Sigmoid colon (tissue), 7 donors: ENCODE results near the gene TIMP3. TPM values are rescaled to one million over a fixed set of nuclear protein-coding genes. Genes with fewer than 3 reads are reported as not detected.

Experiments used
- DNase-seq: peaks from one replicate; pipeline ENCODE4 v3.0.0-alpha.2; 2019
- H3K27ac ChIP-seq, 4 donors: fragments of 200-600 bp; sonication (generic); one replicate each; pipeline ENCODE4 v1.5.1; 2016 to 2019; ENCODE audit warnings: mild to moderate bottlenecking in 1 of 4
- H3K27me3 ChIP-seq, 3 donors: fragments of 200-600 bp; sonication (generic); one replicate each; pipeline ENCODE4 v1.5.1; 2019; ENCODE audit warnings: mild to moderate bottlenecking in 1 of 3
- H3K36me3 ChIP-seq, 4 donors: fragments of 200-600 bp; sonication (generic); one replicate each; pipeline ENCODE4 v1.5.1; 2016 to 2019
- H3K4me1 ChIP-seq, 4 donors: fragments of 200-600 bp; sonication (generic); one replicate each; pipeline ENCODE4 v1.5.1; 2017 to 2019
- H3K4me3 ChIP-seq, 4 donors: fragments of 200-600 bp; sonication (generic); one replicate each; pipeline ENCODE4 v1.5.1; 2017 to 2019; ENCODE audit warnings: mild to moderate bottlenecking in 2 of 4, moderate library complexity in 1 of 4
- H3K9me3 ChIP-seq, 4 donors: fragments of 200-600 bp in 3 of 4; sonication (generic) in 3 of 4; one replicate each; pipeline versions ENCODE4 v1.5.1 to v1.6.1; 2013 to 2019
- CTCF ChIP-seq, 4 experiments: fragments of 450-650 bp in 3 of 4; fragments of 200-600 bp in 1 of 4; IDR thresholded peaks; one replicate each; pipeline ENCODE4 v1.5.1; 2016 to 2019; ENCODE audit warnings: antibody characterized with exemption in 4 of 4, mild to moderate bottlenecking in 3 of 4, moderate library complexity in 2 of 4
- EP300 ChIP-seq, 4 donors: sonication (generic); formaldehyde crosslinking; IDR thresholded peaks; one replicate each; pipeline ENCODE4 v1.6.1; 2017; ENCODE audit warnings: antibody characterized with exemption in 4 of 4
- POLR2A ChIP-seq, 2 donors: fragments of 450-650 bp; IDR thresholded peaks; one replicate each; pipeline ENCODE4 v1.6.1; 2016; ENCODE audit warnings: antibody characterized with exemption in 2 of 2, mild to moderate bottlenecking in 2 of 2, moderate library complexity in 2 of 2
- POLR2AphosphoS5 ChIP-seq, 4 donors: sonication (generic); formaldehyde crosslinking; IDR thresholded peaks; one replicate each; pipeline ENCODE4 v1.6.1; 2017; ENCODE audit warnings: antibody characterized with exemption in 4 of 4
- WGBS, 2 donors: extraction: QIAGEN DNeasy Blood & Tissue Kit; methylation state at CpG; one replicate each; pipeline ENCODE4 v1.1.7; 2013; 5-methylcytosine and 5-hydroxymethylcytosine counted together
- intact Hi-C: fragments of 100-400 bp; cut with DNase I; formaldehyde crosslinking; loops from one replicate; pipeline ENCODE4 v1.15.1; 2023
- polyA plus RNA-seq, 3 donors: library from polyadenylated mRNA; stranded (reverse); fragments of 200-250 nt; gene quantifications; one replicate each; pipeline ENCODE4 v1.2.3, GENCODE V29; 2013
- total RNA-seq, 4 donors: library from RNA; depleted of rRNA; stranded (reverse); fragments of >200 nt; gene quantifications; one replicate each; pipeline ENCODE4 v1.1.0, GENCODE V29; 2016
- donor health status: healthy with polysubstance abuse.
- donor health status: Bipolar disorder and iron deficiency.
- donor health status: healthy.

The TIMP3 gene
- total and polyA plus RNA-seq, 7 donors = 4.6 to 295 (median 120) TPM

DNA sequence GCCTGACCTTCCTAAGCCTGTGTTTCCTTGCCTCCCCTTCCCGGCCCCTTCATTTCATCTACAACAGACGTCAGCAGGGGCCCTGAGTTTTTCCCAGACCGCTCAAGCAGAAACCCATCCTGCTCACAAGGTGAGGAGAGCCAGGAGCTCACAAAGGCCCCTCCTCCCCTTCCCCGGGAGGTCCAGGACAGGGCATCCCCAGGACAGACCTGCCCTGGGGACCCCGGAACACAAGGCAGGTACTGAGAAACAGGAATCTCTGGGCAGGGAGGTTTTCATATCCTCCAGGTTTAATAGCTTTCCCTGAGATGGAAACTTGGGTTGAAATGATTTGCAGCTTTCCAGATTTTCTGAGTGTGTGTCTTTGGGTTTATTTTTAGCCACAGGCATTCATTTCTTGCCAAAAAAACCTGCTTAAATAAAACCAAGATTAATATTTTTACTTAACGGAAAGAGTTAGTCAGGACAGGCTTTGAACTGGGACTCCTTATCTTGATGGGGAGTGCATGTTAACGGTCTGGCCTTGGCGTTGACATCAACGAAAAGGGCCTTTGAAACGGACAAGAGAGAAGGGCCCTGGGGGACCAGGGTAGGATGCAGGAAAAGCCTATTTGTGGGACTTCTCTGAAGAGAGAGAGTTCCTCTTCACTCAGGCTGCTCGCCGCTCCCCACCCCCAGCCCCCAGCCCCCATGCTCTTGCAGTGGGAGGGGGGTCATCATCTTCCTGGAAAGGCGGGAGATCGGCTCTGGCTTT is 38.5 kb downstream of the TIMP3 start:
- intact Hi-C loops = no loop called here
- Histone ChIP-seq H3K9me3 (no peaks in the 10 kb centered on the region), H3K4me1 (peaks cover 0 to 64% (median 48%) of the 10 kb centered on the region in 4 donors), H3K4me3 (no peak overlapping the region), H3K27me3 (no peaks in the 10 kb centered on the region), H3K36me3 (peaks cover 0 to 2% (median 0%) of the 10 kb centered on the region in 4 donors), H3K27ac (peak overlapping the region; percentile 54 to 73 (median 61))
- WGBS, 2 donors = 63 to 74% methylated on average over 14 of the region's 14 CpGs
- no peak for DNase-seq
- peak in 1 of 4 donors; percentile 7 for TF ChIP-seq EP300 (IDR thresholded peaks at IDR 0.05)
- TF ChIP-seq POLR2A (IDR thresholded peaks at IDR 0.05) = no peak
- TF ChIP-seq CTCF (IDR thresholded peaks at IDR 0.05) = no peak
- TF ChIP-seq POLR2AphosphoS5 (IDR thresholded peaks at IDR 0.05) = peak; percentile 23 to 69 (median 54)

GRCh38 chr22:32841175-32841574 is 39.7 kb downstream of the TIMP3 start:
- Histone ChIP-seq H3K4me3 (no peak overlapping the region), H3K36me3 (no peaks in the 10 kb centered on the region), H3K27me3 (no peaks in the 10 kb centered on the region), H3K9me3 (no peaks in the 10 kb centered on the region), H3K27ac (peak overlapping the region in 2 of 4 donors; percentile 62 to 73), H3K4me1 (peaks cover 0 to 69% (median 57%) of the 10 kb centered on the region in 4 donors)
- WGBS, 2 donors = 69 to 80% methylated on average over 6 of the region's 6 CpGs
- TF ChIP-seq CTCF (IDR thresholded peaks at IDR 0.05) = no peak
- TF ChIP-seq EP300 (IDR thresholded peaks at IDR 0.05) = no peak
- no peak for TF ChIP-seq POLR2AphosphoS5 (IDR thresholded peaks at IDR 0.05)
- TF ChIP-seq POLR2A (IDR thresholded peaks at IDR 0.05) = no peak
- DNase-seq = no peak
- intact Hi-C loops = no loop called here

GRCh38 chr22:32842486-32842885 is 41.0 kb downstream of the TIMP3 start:
- Histone ChIP-seq H3K36me3 (no peaks in the 10 kb centered on the region), H3K4me1 (peaks cover 0 to 69% (median 60%) of the 10 kb centered on the region in 4 donors), H3K27me3 (no peaks in the 10 kb centered on the region), H3K4me3 (no peak overlapping the region), H3K9me3 (no peaks in the 10 kb centered on the region), H3K27ac (no peak overlapping the region)
- DNase-seq = no peak
- TF ChIP-seq POLR2AphosphoS5 (IDR thresholded peaks at IDR 0.05) (no peak), CTCF (IDR thresholded peaks at IDR 0.05) (no peak), EP300 (IDR thresholded peaks at IDR 0.05) (no peak), POLR2A (IDR thresholded peaks at IDR 0.05) (no peak)
- 42 to 59% methylated on average over 4 of the region's 4 CpGs for WGBS, 2 donors
- intact Hi-C loops = no loop called here

- no peak overlapping the region for H3K27ac ChIP-seq
- no peaks in the 10 kb centered on the region for H3K9me3 ChIP-seq
- no peak overlapping the region for H3K4me3 ChIP-seq
- H3K27me3 ChIP-seq = no peaks in the 10 kb centered on the region
- H3K36me3 ChIP-seq = no peaks in the 10 kb centered on the region
- WGBS, 2 donors = 90 to 93% methylated on average over 8 of the region's 8 CpGs
- H3K4me1 ChIP-seq = peaks cover 0 to 71% (median 61%) of the 10 kb centered on the region in 4 donors
- no peak for DNase-seq
- TF ChIP-seq POLR2A (IDR thresholded peaks at IDR 0.05) (no peak), POLR2AphosphoS5 (IDR thresholded peaks at IDR 0.05) (no peak), CTCF (IDR thresholded peaks at IDR 0.05) (no peak), EP300 (IDR thresholded peaks at IDR 0.05) (no peak)
- intact Hi-C loops = no loop called here
Measured at GRCh38 chr22:32843300-32843699, 41.8 kb downstream of the TIMP3 start.
